Mesodermal cell (in vitro differentiated cells): Measurements from ENCODE around the gene XG.
"Not testable (repeated sequence)": the region's sequence is repeated elsewhere in the genome, so short reads cannot be mapped to it uniquely, and the experiment has no call there.

ENCODE experiments used
- H3K27ac ChIP-seq: 2 replicates; pipeline ENCODE4 v1.7.0; 2013; ENCODE audit warnings: mild to moderate bottlenecking, low read depth, low read length, moderate library complexity; ENCODE audit not compliant: severe bottlenecking
- H3K36me3 ChIP-seq: 2 replicates; pipeline ENCODE4 v1.7.1; 2013; ENCODE audit warnings: mild to moderate bottlenecking, low read length, moderate library complexity; ENCODE audit not compliant: control insufficient read depth, insufficient read depth
- H3K4me1 ChIP-seq: one replicate; pipeline ENCODE4 v1.7.1; 2013; ENCODE audit warnings: mild to moderate bottlenecking, low read length; ENCODE audit not compliant: insufficient read depth, control insufficient read depth, poor library complexity, severe bottlenecking
- H3K4me3 ChIP-seq: 2 replicates; pipeline ENCODE4 v1.7.0; 2013; ENCODE audit warnings: low read length, control low read depth, mild to moderate bottlenecking; ENCODE audit not compliant: insufficient read depth, poor library complexity, severe bottlenecking; ENCODE audit errors: extremely low read depth
- H3K9me3 ChIP-seq: 2 replicates; pipeline ENCODE4 v1.7.1; 2013; ENCODE audit warnings: mild to moderate bottlenecking, low read length, moderate library complexity; ENCODE audit not compliant: control insufficient read depth
- WGBS, 2 experiments: methylation state at CpG; one replicate each; pipeline ENCODE4 v1.1.5; 2013; ENCODE audit warnings: missing lambda C conversion rate in 2 of 2; ENCODE audit not compliant: insufficient coverage in 2 of 2; 5-methylcytosine and 5-hydroxymethylcytosine counted together

The XG gene

DNA sequence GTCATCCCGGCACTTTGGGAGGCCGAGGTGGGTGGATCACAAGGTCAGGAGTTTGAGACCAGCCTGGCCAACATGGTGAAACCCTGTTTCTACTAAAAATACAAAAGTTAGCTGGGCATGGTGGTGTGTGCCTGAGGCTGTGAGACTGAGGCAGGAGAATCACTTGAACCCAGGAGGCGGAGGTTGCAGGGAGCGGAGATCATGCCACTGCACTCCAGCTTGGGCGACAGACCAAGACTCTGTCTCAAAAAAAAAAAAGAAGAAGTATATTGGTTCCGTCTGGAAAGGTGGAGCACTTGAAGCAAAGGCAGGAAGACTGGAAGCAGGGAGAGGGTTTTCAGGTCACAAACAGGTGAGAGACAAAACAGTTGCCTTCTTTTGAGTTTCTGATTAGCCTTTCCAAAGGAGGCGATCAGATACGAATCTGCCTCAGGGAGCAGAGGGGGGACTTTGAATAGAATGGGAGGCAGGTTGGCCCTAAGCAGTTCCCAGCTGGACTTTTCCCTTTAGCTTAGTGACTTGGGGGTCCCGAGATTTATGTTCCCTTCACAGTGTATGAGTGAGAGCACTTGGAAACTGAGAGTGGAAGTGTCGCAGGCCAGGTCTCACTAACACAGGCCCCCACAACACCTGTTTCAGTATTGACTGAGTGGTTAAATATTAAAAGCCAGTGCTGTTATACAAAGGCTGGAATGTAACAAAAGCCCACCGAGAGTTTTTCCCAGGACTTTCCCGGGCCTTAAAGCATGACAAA lies 28.8 kb downstream of the XG start:
- H3K9me3 ChIP-seq, H3K4me3 ChIP-seq, H3K27ac ChIP-seq, H3K36me3 ChIP-seq, H3K4me1 ChIP-seq: not testable (repeated sequence)
- 64 to 81% methylated on average over 3 to 8 of the region's 12 CpGs for WGBS, 2 experiments

DNA sequence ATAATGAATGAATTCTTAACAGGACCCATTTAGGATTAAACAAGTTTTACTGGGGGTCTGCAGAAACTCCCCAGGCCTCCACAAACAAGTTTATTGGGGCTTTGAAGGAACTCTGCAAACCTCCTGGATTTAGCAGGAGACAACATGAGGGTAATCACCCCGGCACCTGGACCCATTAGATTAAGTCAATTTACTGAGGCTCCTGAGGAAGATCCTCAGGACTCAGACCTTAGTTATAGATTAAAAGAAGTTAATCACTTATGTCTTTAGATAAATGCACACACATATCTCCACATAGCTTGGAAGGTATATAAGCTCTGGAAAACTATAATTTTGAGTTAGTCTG lies 29.4 kb downstream of the XG start:
- Histone ChIP-seq H3K4me1 (no peaks in the 10 kb centered on the region), H3K9me3 (no peaks in the 10 kb centered on the region), H3K4me3 (no peak overlapping the region), H3K27ac (no peak overlapping the region), H3K36me3 (no peaks in the 10 kb centered on the region)
- 80 to 100% methylated on average over 1 of the region's 1 CpG for WGBS, 2 experiments

DNA sequence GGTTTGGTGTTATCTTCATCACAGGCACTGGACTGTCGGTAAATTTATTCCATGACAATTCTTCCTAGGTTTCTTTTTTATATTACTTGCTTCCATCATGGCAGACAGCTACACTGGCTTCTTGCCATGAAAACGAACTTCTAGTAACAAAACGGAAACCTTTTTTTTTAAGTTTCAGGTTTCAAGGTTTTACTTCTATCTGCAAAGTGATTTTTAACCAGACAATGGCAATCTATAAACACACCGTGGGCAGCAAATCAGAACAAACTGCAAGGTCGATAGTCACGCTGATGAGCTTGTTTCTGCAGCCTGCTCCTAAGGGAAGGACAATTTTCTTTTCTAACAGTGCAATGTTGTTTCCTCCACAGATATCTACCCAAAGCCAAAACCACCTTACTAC lies 29.9 kb downstream of the XG start:
- 80 to 81% methylated on average over 1 to 6 of the region's 6 CpGs for WGBS, 2 experiments
- Histone ChIP-seq H3K4me1 (no peaks in the 10 kb centered on the region), H3K9me3 (no peaks in the 10 kb centered on the region), H3K27ac (no peak overlapping the region), H3K36me3 (no peaks in the 10 kb centered on the region), H3K4me3 (no peak overlapping the region)

DNA sequence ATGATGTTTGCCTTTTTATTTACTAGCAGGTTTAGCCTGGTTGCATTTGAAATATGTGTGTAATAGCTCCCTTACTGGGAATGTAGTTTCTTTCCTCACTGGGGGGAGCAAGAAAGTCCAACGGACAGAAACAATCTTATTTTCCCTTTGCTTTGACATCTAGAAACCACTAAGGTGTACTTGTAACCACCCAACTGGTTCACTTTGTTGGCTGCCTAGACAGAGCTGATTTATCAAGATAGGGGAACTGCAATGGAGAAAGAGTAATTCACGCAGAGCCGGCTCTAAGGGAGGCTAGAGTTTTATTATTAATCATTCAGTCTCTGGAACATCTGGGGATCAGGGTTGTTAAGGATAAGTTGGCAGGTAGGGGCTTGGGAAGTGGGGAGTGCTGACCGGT lies 30.3 kb downstream of the XG start:
- WGBS, 2 experiments: 0% methylated on average over 1 of the region's 4 CpGs; no CpG with 5 or more reads in 1 of the 2 experiments
- Histone ChIP-seq H3K27ac (no peak overlapping the region), H3K4me3 (no peak overlapping the region)

DNA sequence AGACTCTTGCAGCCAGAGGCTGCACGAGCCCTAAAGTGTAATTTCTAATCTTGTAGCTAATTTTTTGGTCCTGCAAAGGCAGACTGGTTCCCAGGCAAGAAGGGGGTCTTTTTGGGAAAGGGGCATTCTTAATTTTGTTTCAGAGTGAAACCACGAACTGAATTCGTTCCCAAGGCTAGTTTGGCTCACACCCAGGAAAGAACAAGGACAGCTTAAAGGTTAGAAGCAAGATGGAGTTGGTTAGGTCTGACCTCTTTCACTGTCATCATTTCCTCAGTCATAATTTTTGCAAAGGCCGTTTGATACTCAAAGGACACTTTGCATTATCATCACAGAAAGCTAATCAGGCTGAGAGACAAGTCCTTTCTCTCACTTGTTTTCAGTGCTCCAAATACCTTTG lies 30.9 kb downstream of the XG start:
- Histone ChIP-seq H3K4me3 (no peak overlapping the region), H3K36me3 (no peaks in the 10 kb centered on the region), H3K27ac (no peak overlapping the region), H3K9me3 (no peaks in the 10 kb centered on the region), H3K4me1 (no peaks in the 10 kb centered on the region)
- 67 to 80% methylated on average over 1 of the region's 4 CpGs for WGBS, 2 experiments

More for the DNA sequence above, 30.3 kb downstream of the XG start:
- H3K4me1 ChIP-seq: no peaks in the 10 kb centered on the region
- H3K36me3 ChIP-seq: no peaks in the 10 kb centered on the region
- H3K9me3 ChIP-seq: no peaks in the 10 kb centered on the region

DNA sequence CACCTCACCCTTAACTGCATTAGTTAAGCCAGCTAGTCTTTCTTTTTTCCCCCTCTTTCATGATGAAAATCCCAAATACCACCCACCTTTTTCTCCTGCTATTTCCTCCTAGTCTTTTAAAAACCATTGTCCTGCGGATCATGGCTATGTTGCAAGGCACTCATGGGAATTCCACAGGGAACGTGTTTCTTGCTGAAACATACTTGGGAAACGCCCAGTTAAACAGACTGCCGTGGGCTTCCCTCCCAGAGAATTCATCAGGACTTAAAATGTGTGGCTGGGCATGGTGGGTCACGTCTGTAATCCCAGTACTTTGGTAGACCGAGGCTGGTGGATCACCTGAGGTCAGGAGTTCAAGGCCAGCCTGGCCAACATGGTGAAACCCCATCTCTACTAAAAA lies 32.2 kb downstream of the XG start:
- H3K4me3 ChIP-seq: no peak overlapping the region
- no peaks in the 10 kb centered on the region for H3K4me1 ChIP-seq
- H3K9me3 ChIP-seq: no peaks in the 10 kb centered on the region
- 80 to 100% methylated on average over 1 to 3 of the region's 6 CpGs for WGBS, 2 experiments
- H3K27ac ChIP-seq: no peak overlapping the region
- H3K36me3 ChIP-seq: no peaks in the 10 kb centered on the region

DNA sequence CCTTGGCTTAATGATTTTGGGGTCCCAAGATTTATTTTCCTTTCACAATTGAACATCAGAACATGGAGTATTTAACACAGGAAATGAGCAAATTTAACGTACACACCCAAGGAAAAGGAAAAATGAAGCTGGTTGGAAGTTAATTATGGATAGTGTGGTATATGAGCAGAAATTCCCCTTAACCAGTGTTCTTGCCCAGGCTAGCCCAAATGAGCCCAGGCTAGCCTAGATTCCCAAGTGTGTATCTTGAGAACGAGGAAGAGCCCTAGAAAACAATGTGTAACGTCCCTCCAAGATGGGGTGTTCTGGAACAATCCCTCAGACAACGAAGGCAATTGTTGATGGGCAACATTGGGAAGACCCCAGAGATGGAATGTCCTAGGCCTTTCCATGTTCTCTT lies 33.7 kb downstream of the XG start:
- H3K27ac ChIP-seq: no peak overlapping the region
- H3K4me3 ChIP-seq: no peak overlapping the region
- H3K9me3 ChIP-seq: no peaks in the 10 kb centered on the region
- H3K36me3 ChIP-seq: no peaks in the 10 kb centered on the region
- WGBS, 2 experiments: 71 to 86% methylated on average over 1 of the region's 4 CpGs
- H3K4me1 ChIP-seq: no peaks in the 10 kb centered on the region

DNA sequence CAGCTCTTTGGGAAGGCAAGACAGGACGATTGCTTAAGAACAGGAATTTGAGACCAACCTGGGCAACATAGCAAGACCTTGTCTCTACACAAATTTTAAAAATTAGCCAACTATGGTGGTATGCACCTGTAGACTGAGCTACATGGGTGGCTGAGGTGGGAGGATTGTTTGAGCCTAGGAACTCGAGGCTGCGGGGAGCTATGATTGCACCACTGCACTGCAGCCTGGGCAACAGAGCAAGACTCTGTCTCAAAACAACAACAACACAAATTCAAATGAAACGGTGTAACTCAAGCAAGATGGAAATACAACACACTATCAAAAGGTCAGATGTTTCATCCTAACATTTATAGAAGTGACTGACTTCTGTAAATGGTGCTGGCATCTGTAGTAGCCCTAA lies 37.1 kb downstream of the XG start:
- Histone ChIP-seq H3K4me1 (no peaks in the 10 kb centered on the region), H3K9me3 (no peaks in the 10 kb centered on the region), H3K36me3 (no peaks in the 10 kb centered on the region), H3K4me3 (no peak overlapping the region), H3K27ac (no peak overlapping the region)
- WGBS, 2 experiments: no CpG with 5 or more reads among the region's 4 CpGs

DNA sequence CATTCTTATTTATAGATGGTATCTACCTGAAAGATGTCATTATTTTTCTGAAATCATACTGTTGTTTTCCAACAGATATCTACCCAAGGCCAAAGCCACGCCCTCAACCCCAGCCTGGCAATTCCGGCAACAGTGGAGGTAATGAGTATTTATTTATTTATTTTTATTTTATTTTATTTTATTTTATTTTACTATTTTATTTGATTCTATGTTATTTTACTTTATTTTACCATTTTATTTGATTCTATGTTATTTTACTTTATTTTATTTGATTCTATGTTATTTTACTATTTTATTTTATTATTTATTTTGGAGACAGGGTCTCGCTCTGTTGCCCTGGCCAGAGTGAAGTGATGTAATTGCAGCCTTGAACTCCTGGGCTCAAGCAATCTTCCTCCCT lies 37.7 kb downstream of the XG start:
- no peak overlapping the region for H3K4me3 ChIP-seq
- no peaks in the 10 kb centered on the region for H3K36me3 ChIP-seq
- WGBS, 2 experiments: no CpG with 5 or more reads among the region's 3 CpGs
- no peaks in the 10 kb centered on the region for H3K4me1 ChIP-seq
- H3K27ac ChIP-seq: no peak overlapping the region
- H3K9me3 ChIP-seq: no peaks in the 10 kb centered on the region

DNA sequence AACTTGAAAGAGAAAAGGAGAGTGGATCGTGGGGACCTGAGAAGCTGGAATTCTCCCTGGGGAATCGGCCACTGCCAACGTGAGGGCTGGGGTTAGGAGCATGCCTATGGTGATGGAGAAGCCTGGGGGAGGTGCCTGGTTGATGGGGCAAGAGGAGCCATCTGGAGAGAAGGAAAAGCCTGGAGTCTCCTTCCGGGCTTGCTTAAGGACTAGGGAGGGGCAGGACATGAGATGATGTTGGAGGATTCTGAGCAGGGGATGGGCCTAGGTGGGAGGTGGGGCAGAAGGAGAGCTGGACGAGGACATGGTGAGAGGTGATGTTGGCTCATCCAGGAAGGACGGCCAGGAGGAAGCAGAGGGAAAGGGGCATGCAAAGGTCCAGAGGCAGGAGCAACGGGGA lies 41.9 kb downstream of the XG start:
- WGBS, 2 experiments: 50 to 59% methylated on average over 3 to 7 of the region's 7 CpGs
- no peak overlapping the region for H3K4me3 ChIP-seq
- H3K36me3 ChIP-seq: no peaks in the 10 kb centered on the region
- H3K27ac ChIP-seq: no peak overlapping the region
- H3K9me3 ChIP-seq: no peaks in the 10 kb centered on the region
- no peaks in the 10 kb centered on the region for H3K4me1 ChIP-seq

DNA sequence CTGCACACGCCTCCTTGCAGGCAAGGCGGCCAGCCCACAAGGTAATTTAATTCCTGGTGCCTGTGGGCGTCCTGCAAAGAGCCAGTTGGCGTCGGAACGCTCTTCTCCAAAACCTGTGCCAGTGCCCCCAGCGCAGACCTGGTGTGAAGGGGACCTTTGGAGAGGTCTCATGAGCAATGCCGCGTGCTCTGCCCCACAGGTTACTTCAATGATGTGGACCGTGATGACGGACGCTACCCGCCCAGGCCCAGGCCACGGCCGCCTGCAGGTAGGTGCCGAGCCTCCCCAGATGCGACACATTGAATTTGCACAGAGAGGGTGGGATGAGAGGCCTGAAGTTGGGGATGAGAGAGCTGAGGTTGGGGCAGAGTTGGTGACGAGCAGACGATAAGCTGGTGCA lies 42.5 kb downstream of the XG start:
- H3K27ac ChIP-seq: no peak overlapping the region
- H3K4me3 ChIP-seq: no peak overlapping the region
- no peaks in the 10 kb centered on the region for H3K36me3 ChIP-seq
- no peaks in the 10 kb centered on the region for H3K9me3 ChIP-seq
- WGBS, 2 experiments: 97 to 100% methylated on average over 6 to 9 of the region's 19 CpGs
- H3K4me1 ChIP-seq: no peaks in the 10 kb centered on the region
